ENCODE results near the gene CDS2.

CDS2 gene

GRCh38 chr20:5230544-5230943 is 103.7 kb downstream of the CDS2 start:
- Histone ChIP-seq H3K4me1 (ENCODE audit: control insufficient read depth, insufficient read depth, low read length) (no peaks in the 10 kb centered on the region), H3K4me3 (ENCODE audit: low read depth, low read length) (no peak overlapping the region), H3K9me3 (ENCODE audit: control insufficient read depth, insufficient read depth, low read depth, low read length) (no peaks in the 10 kb centered on the region), H3K27ac (ENCODE audit: extremely low read depth, low read depth, low read length) (no peak overlapping the region), H3K36me3 (ENCODE audit: control insufficient read depth in 2 of 2, insufficient read depth in 1 of 2, low read length in 2 of 2) (no peaks in the 10 kb centered on the region)
- no peak for TF ChIP-seq ZNF560 (tag by site-specific recombination; IDR thresholded peaks at IDR 0.05; ENCODE audit: borderline replicate concordance)
- TF ChIP-seq, protein P1, sequence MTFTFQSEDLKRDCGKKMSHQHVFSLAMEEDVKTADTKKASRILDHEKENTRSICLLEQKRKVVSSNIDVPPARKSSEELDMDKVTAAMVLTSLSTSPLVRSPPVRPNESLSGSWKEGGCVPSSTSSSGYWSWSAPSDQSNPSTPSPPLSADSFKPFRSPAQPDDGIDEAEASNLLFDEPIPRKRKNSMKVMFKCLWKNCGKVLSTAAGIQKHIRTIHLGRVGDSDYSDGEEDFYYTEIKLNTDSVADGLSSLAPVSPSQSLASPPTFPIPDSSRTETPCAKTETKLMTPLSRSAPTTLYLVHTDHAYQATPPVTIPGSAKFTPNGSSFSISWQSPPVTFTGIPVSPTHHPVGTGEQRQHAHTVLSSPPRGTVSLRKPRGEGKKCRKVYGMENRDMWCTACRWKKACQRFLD (tag by site-specific recombination; IDR thresholded peaks at IDR 0.05), result no peak
- no peak for TF ChIP-seq ZNF394 (tag by site-specific recombination; IDR thresholded peaks at IDR 0.05; ENCODE audit: borderline replicate concordance)
- no peak for TF ChIP-seq ZSCAN30 (tag by site-specific recombination; IDR thresholded peaks at IDR 0.05)
- TF ChIP-seq ZNF837 (tag by site-specific recombination; IDR thresholded peaks at IDR 0.05), result no peak
- no peak for TF ChIP-seq KLF7 (tag by site-specific recombination; IDR thresholded peaks at IDR 0.05; ENCODE audit: borderline replicate concordance)
- TF ChIP-seq HOXA7 (CRISPR knock-in tag; IDR thresholded peaks at IDR 0.05; ENCODE audit: borderline replicate concordance), result no peak
- no peak for TF ChIP-seq ZNF792 (tag by site-specific recombination; IDR thresholded peaks at IDR 0.05)
- TF ChIP-seq ZNF248 (tag by site-specific recombination; IDR thresholded peaks at IDR 0.05), result no peak
- TF ChIP-seq KLF8 (tag by site-specific recombination; IDR thresholded peaks at IDR 0.05), result no peak
- TF ChIP-seq SETDB1 (IDR thresholded peaks at IDR 0.05; ENCODE audit: insufficient read length, low read length), result no peak
- no peak for TF ChIP-seq GFI1B (tag by site-specific recombination; IDR thresholded peaks at IDR 0.05)
- ChIA-PET POLR2A (no interaction called here), CTCF (interaction anchor here (0.6 to 1.6 kb wide), 4 partner anchors 7 to 198 kb away, joined by 3 to 11 read pairs (median 6); no protein-coding TSS in a partner anchor)

DNA sequence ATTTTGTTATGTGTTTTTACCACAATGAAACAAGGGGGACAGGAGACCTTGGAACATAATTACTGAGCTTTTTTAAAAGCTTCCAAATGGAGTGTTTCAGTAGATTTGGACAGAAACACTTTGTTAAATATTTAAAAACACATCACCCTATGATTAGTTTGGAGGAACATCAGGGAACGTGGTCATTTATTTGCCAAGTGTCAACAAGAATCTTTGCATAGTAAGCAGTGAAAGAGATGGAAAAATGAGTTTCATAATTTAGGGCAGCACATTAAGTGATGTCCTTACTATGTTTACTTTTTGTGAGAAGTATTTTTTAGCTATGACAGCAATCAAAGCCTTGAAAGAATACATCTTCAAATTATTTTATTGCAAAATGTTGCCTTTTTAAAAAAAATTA is 107.3 kb downstream of the CDS2 start:
- CTCF ChIA-PET, result interaction anchor here (0.6 to 1.6 kb wide), 5 partner anchors 10 to 153 kb away, joined by 3 to 7 read pairs (median 3); no protein-coding TSS in a partner anchor
- H3K9me3 ChIP-seq (ENCODE audit: control insufficient read depth, insufficient read depth, low read depth, low read length), result no peaks in the 10 kb centered on the region

More for the DNA sequence above, 107.3 kb downstream of the CDS2 start:
- no peak overlapping the region for H3K4me3 ChIP-seq (ENCODE audit: low read depth, low read length)
- no peaks in the 10 kb centered on the region for H3K36me3 ChIP-seq (ENCODE audit: control insufficient read depth in 2 of 2, insufficient read depth in 1 of 2, low read length in 2 of 2)
- TF ChIP-seq ZNF658 (tag by site-specific recombination; IDR thresholded peaks at IDR 0.05) (no peak), ZNF518A (tag by site-specific recombination; conservative IDR thresholded peaks at IDR 0.05; ENCODE audit: low read depth) (no peak), ZNF645 (tag by site-specific recombination; IDR thresholded peaks at IDR 0.05) (no peak), ZNF140 (tag by site-specific recombination; IDR thresholded peaks at IDR 0.05) (no peak), REPIN1 (tag by site-specific recombination; IDR thresholded peaks at IDR 0.05; ENCODE audit: low read depth) (no peak), ZNF10 (tag by site-specific recombination; IDR thresholded peaks at IDR 0.05) (no peak), ZNF121 (tag by site-specific recombination; IDR thresholded peaks at IDR 0.05) (no peak), ZNF514 (tag by site-specific recombination; IDR thresholded peaks at IDR 0.05) (no peak), ZNF214 (tag by site-specific recombination; IDR thresholded peaks at IDR 0.05; ENCODE audit: borderline replicate concordance) (no peak), ZNF548 (tag by site-specific recombination; IDR thresholded peaks at IDR 0.05) (no peak)
- POLR2A ChIA-PET, result no interaction called here
- H3K27ac ChIP-seq (ENCODE audit: extremely low read depth, low read depth, low read length), result no peak overlapping the region
- H3K4me1 ChIP-seq (ENCODE audit: control insufficient read depth, insufficient read depth, low read length), result no peaks in the 10 kb centered on the region

Data from HEK293 (cell line).